Thyroid gland (tissue), 4 donors: ENCODE data around the gene GPATCH11.

Experiments
- CTCF ChIP-seq, 6 experiments: fragments of 200-600 bp in 3 of 6; fragments of 450-650 bp in 3 of 6; sonication (generic) in 3 of 6; IDR thresholded peaks; one replicate each; pipeline ENCODE4 v1.5.1; 2016 to 2019; ENCODE audit warnings: antibody characterized with exemption in 6 of 6, mild to moderate bottlenecking in 2 of 6, inconsistent platforms in 1 of 6, moderate library complexity in 1 of 6
- POLR2A ChIP-seq, 2 donors: fragments of 450-650 bp; IDR thresholded peaks; one replicate each; pipeline ENCODE4 v1.6.1; 2017; ENCODE audit warnings: antibody characterized with exemption in 2 of 2, mild to moderate bottlenecking in 2 of 2, moderate library complexity in 1 of 2

GRCh38 chr2:37102588-37102987, 18.3 kb downstream of the GPATCH11 start:
- TF ChIP-seq CTCF (IDR thresholded peaks at IDR 0.05) (no peak), POLR2A (IDR thresholded peaks at IDR 0.05) (no peak)
